HG03103 (cell line): ENCODE measurements around the gene PXDN.
"Not testable (repeated sequence)": the region's sequence is repeated elsewhere in the genome, so short reads cannot be mapped to it uniquely, and the experiment has no call there.

Source experiments
- ATAC-seq: cut with Tn5 transposase; IDR thresholded peaks from one replicate; pipeline ENCODE4 v1.9.1; 2021; ENCODE audit warnings: low read depth; ENCODE audit not compliant: unreplicated experiment

Gene PXDN

DNA sequence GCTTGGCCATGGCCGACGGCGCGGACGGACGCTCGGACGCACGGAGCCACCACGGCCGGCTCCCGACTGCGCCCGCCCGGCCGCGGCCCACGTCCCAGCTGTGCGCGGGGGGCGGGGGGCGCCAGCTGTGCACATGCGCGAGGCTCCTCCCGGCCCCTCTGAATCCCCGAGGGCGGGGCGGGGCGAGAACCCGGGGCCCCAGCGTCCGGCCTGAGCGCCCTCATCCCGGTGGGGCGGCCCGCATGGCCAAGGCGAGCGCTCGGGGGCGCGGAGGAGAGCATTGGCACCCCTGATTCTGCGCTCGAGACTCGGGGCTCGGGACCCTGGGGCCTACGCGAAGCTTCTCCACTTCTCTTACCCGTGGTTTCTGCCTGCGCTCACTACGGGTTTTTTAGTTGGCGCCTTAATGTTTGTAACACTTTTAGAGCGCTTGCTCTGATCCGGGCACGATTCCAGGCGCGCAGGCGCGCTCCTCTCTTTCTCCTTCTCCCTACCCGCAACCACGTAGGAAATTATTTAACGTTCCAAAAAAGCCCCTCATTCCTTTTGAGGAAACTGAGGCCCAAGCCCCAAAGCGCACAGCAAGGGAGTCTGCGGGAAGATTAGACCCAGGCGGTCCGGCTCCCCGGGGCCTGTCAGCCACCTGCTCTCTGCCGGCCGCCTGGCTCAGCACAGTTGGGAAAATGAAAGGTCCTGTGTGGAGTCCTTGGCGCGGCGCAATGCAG lies at the start of gene PXDN:
PXDN (minus strand) TSS at position 70 of the 725 bp plus-strand sequence; CDS start at position 10, 60 bp downstream.
- ATAC-seq = no peak

DNA sequence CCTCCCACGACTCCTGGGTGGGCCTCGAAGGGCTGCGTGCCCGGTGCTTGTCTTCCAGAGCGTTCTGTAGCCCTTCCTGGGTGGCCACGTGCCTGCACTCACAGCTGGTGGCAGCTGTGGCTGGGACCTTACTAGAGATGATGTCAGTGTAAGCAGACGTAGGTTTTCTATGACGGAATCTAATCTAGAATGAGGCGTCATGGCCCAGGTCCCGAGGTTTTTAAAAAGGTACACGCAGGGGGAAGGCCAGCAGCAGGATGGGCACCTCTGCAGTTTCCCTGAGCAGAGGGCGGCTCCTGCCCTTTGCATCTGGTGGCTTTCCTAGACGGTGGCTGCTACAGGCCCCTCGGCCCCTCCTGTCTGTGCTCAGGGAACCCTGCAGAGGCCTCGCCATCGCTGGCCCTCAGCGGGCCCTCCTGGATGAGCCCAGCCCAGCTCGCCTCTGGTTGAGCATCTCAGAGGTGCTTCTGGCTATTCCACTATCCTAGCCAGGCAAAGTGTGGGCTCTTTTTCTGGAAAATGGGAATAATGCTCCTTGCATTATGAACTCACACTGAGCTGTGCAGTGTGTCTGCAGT lies 49.6 kb upstream of the PXDN start:
- ATAC-seq = no peak

- ATAC-seq = no peak
These were observed 48.9 kb upstream of the PXDN start for GRCh38 chr2:1793001-1793867.

- ATAC-seq = no peak
These were observed 47.5 kb upstream of the PXDN start for GRCh38 chr2:1791685-1792435.

GRCh38 chr2:1791006-1791605 lies 46.8 kb upstream of the PXDN start:
- ATAC-seq = no peak

DNA sequence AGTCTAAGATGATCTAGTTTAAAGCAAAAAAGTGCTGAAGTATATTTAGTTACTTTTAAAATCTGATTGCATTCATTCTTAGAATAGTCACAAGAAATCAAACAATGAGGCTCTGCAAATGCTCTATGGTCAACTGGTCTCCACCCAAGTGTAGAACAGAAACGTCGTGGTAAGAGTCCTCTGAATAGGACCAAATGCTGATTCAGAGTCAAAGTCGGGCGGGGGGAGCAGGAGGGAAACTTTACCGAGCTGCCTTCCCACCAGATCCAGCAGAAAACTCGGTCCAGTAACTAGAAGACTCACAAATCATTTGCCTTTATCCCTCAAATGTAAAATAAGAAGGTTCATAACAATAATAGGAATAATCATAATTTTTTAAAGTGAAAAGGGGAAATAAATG lies 46.2 kb upstream of the PXDN start:
- ATAC-seq = no peak

- ATAC-seq = no peak
These were observed 45.3 kb upstream of the PXDN start for GRCh38 chr2:1789610-1790009.

GRCh38 chr2:1788478-1788959 lies 44.2 kb upstream of the PXDN start:
- no peak for ATAC-seq

- no peak for ATAC-seq
These were observed 43.6 kb upstream of the PXDN start for GRCh38 chr2:1787755-1788477.

DNA sequence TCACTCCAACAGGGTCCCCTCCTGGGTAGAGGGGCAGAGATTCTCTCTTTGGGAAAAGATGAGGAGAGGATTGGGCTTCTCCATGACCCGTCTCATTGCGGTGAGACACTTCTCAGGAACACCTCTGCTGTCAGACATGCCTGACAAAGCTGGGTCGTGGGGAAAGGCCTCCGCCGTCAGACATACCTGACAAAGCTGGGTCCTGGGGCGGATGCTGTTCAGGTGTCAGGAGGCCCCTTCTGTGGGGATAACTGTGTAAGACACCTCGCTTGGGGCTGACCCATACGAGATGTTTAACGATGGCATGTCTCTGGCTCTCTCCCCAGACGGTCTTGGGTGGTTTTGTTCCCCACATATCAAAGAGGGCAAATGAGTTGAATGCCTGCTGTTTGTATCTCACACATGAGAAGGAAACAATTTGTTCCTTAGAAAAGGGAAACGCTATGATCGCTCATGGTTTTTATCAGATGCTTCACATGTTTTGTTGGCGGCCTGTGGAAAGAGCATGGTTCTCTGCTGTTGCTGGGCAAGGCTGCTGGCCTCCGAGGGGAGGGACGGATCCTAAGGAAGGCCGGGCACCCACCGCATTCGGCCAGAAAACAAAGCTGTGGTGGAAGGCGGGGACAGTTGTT lies 40.8 kb upstream of the PXDN start:
- no peak for ATAC-seq

DNA sequence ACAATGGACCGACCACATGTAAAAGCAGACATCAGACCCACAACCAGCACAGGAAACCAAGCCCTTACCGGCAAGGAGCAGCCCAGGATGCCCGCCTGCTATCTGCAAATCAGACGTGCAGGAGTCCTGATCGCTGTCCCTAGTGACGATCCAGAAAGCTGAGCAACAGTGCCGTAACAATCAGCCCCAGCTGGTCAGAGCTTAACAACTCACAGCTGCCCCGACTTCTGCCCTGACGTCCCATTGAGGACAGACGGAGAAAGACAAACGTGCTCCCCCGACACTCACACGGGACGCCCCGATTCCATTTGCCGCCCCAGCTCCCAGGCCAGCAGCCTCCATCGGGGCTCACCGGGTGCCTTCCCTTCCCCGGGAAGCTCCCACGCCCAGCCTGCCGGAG lies 39.8 kb upstream of the PXDN start:
- ATAC-seq = no peak

- ATAC-seq = no peak
These were observed 38.2 kb upstream of the PXDN start for GRCh38 chr2:1782514-1782913.

DNA sequence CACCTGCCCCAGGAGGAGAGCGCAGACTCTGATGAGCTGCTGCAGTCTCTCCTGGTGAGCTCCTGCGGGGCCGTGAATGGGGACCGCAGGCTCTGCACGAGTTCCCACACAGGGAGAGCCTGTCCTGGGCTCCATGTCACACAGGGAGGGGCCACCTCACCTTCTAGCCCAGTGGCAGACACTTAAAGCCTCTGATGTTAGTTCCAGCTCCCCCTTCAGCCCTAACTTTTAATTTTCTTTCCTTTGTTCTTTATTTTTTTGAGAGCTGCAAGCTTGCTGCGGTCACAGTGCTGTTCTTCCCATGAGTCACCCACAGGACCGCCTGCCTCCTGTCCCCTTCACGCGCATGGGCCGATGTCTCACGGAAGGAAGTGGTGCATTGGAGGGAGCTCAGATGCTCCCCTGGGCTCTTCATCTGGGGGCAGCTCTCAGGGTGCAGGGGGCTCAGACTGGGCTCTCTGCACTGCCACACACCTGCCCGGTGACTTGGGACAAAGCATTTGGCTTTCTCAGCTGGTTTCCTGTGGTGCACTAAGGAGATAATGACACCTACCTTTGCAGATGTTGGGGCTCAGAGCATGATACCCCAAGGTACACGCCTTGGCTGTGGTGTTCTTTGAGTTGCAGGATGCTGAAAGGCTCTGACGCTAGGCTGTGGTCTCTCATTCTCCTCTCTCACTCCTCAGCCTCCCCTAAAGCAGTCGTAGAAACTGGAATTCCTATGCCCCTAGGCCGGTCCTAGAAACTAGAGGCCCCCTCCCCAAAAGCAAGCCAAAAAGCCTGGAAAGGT lies 37.2 kb upstream of the PXDN start:
- no peak for ATAC-seq

DNA sequence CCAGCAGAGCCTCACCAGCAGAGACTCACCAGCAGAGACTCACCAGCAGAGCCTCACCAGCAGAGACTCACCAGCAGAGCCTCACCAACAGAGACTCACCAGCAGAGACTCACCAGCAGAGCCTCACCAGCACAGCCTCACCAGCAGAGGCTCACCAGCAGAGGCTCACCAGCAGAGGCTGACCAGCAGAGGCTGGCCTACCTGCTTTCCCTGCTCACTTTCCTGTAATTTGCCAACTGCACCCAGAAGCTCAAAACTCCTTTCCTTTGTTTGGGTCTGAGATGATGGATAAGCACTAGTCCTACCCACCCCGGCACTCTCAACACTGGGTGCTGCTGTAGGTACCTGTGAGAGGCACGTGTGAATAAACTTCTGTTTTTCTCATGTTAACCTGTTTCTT lies 36.4 kb upstream of the PXDN start:
- no peak for ATAC-seq

GRCh38 chr2:1780054-1780453 lies 35.7 kb upstream of the PXDN start:
- not testable (repeated sequence) for ATAC-seq

- no peak for ATAC-seq
These were observed 34.3 kb upstream of the PXDN start for GRCh38 chr2:1778566-1778965.

- no peak for ATAC-seq
These were observed 33.5 kb upstream of the PXDN start for GRCh38 chr2:1777781-1778180.

GRCh38 chr2:1777156-1777555 lies 32.8 kb upstream of the PXDN start:
- no peak for ATAC-seq
